ENCODE data around the gene IRAK3.

- TF ChIP-seq CTCF (IDR thresholded peaks at IDR 0.05; ENCODE audit: poor library complexity) (no peak), EZH2phosphoT487 (IDR thresholded peaks at IDR 0.05; ENCODE audit: low read depth, severe bottlenecking, unreplicated experiment) (no peak)
Observed at GRCh38 chr12:66244446-66244845, 55.4 kb downstream of the IRAK3 start.
